ENCODE results near the gene DUSP8. TPM values are rescaled to one million over a fixed set of nuclear protein-coding genes. Genes with fewer than 3 reads are reported as not detected.
"Not testable (repeated sequence)": the region's sequence is repeated elsewhere in the genome, so short reads cannot be mapped to it uniquely, and the experiment has no call there.

Gene DUSP8
- total RNA-seq, 2 experiments from 2014 or later = not detected

GRCh38 chr11:1511937-1512496 is 60.1 kb downstream of the DUSP8 start:
- H3K79me2 ChIP-seq (ENCODE audit: insufficient read depth, low read depth, low read length) = no peaks in the 10 kb centered on the region
- TF ChIP-seq EZH2phosphoT487 (IDR thresholded peaks at IDR 0.05; ENCODE audit: borderline replicate concordance, low read depth, low read length) (no peak), CTCF (conservative IDR thresholded peaks at IDR 0.05; ENCODE audit: low read length) (no peak)
- H4K20me1 ChIP-seq (ENCODE audit: insufficient read depth, low read length) = peaks cover 3% of the 10 kb centered on the region; the same call in 1 of the 2 replicates
- no peak for DNase-seq (ENCODE audit: low spot score)
- intact Hi-C loops (cut with micrococcal nuclease; ENCODE audit: unreplicated experiment) = loop anchor here (10.0 kb wide), 1 partner anchor 397 kb away; no protein-coding TSS in a partner anchor
- H3K9me3 ChIP-seq (ENCODE audit: low read length) = no peaks in the 10 kb centered on the region
- H3K36me3 ChIP-seq (ENCODE audit: insufficient read depth, low read length) = no peaks in the 10 kb centered on the region
- BruUV-seq (replicated peaks) = no TSS peak
- no peak overlapping the region for H2AFZ ChIP-seq (ENCODE audit: low read length)
- H3K4me3 ChIP-seq (ENCODE audit: low read depth, low read length, poor library complexity, severe bottlenecking) = no peak overlapping the region
- H3K9me2 ChIP-seq (ENCODE audit: insufficient read depth, low read length) = no peaks in the 10 kb centered on the region
- CTCF ChIA-PET (ENCODE audit: unreplicated experiment) = no interaction called here
- peaks cover 28% of the 10 kb centered on the region for H3K4me1 ChIP-seq (ENCODE audit: insufficient read depth, low read length, poor library complexity, severe bottlenecking)
- POLR2A ChIA-PET = no interaction called here
- H3K4me2 ChIP-seq (ENCODE audit: low read length) = no peak overlapping the region
- no peak overlapping the region for H3K27ac ChIP-seq (ENCODE audit: low read depth, low read length, poor library complexity, severe bottlenecking)

- Histone ChIP-seq H3K36me3 (ENCODE audit: insufficient read depth, low read length) (no peaks in the 10 kb centered on the region), H3K9me2 (ENCODE audit: insufficient read depth, low read length) (no peaks in the 10 kb centered on the region), H3K4me3 (ENCODE audit: low read depth, low read length, poor library complexity, severe bottlenecking) (no peak overlapping the region), H3K9me3 (ENCODE audit: low read length) (no peaks in the 10 kb centered on the region), H3K4me1 (ENCODE audit: insufficient read depth, low read length, poor library complexity, severe bottlenecking) (peaks cover 21% of the 10 kb centered on the region), H3K27ac (ENCODE audit: low read depth, low read length, poor library complexity, severe bottlenecking) (no peak overlapping the region), H2AFZ (ENCODE audit: low read length) (no peak overlapping the region), H3K79me2 (ENCODE audit: insufficient read depth, low read depth, low read length) (no peaks in the 10 kb centered on the region), H3K4me2 (ENCODE audit: low read length) (no peak overlapping the region), H4K20me1 (ENCODE audit: insufficient read depth, low read length) (peaks cover 3% of the 10 kb centered on the region; the same call in 1 of the 2 replicates)
- no TSS peak for BruUV-seq (replicated peaks)
- no peak for DNase-seq (ENCODE audit: low spot score)
- intact Hi-C loops (cut with micrococcal nuclease; ENCODE audit: unreplicated experiment) = loop anchor here (10.0 kb wide), 1 partner anchor 396 kb away; no protein-coding TSS in a partner anchor
- ChIA-PET CTCF (ENCODE audit: unreplicated experiment) (no interaction called here), POLR2A (no interaction called here)
- TF ChIP-seq CTCF (conservative IDR thresholded peaks at IDR 0.05; ENCODE audit: low read length) = no peak
- no peak for TF ChIP-seq EZH2phosphoT487 (IDR thresholded peaks at IDR 0.05; ENCODE audit: borderline replicate concordance, low read depth, low read length)
These were observed 61.1 kb downstream of the DUSP8 start for GRCh38 chr11:1510928-1511327.

GRCh38 chr11:1510351-1510750 is 61.7 kb downstream of the DUSP8 start:
- H2AFZ ChIP-seq (ENCODE audit: low read length); H3K4me2 ChIP-seq (ENCODE audit: low read length); POLR2A ChIA-PET; H3K9me2 ChIP-seq (ENCODE audit: insufficient read depth, low read length); H3K4me3 ChIP-seq (ENCODE audit: low read depth, low read length, poor library complexity, severe bottlenecking); H3K36me3 ChIP-seq (ENCODE audit: insufficient read depth, low read length); BruUV-seq (replicated peaks); CTCF ChIA-PET (ENCODE audit: unreplicated experiment); H4K20me1 ChIP-seq (ENCODE audit: insufficient read depth, low read length); H3K27ac ChIP-seq (ENCODE audit: low read depth, low read length, poor library complexity, severe bottlenecking); DNase-seq (ENCODE audit: low spot score); H3K9me3 ChIP-seq (ENCODE audit: low read length); H3K79me2 ChIP-seq (ENCODE audit: insufficient read depth, low read depth, low read length): not testable (repeated sequence)
- peaks cover 17% of the 10 kb centered on the region for H3K4me1 ChIP-seq (ENCODE audit: insufficient read depth, low read length, poor library complexity, severe bottlenecking)
- intact Hi-C loops (cut with micrococcal nuclease; ENCODE audit: unreplicated experiment) = loop anchor here (10.0 kb wide), 1 partner anchor 396 kb away; no protein-coding TSS in a partner anchor
